WERI-Rb-1 (cell line): Measurements from ENCODE around the gene PSG4.
"Not testable (repeated sequence)": the region's sequence is repeated elsewhere in the genome, so short reads cannot be mapped to it uniquely, and the experiment has no call there.

Source experiments
- DNase-seq: peaks from one replicate; pipeline ENCODE4 v3.0.0-alpha.2; 2020
- H3K27ac ChIP-seq: fragments of 250-450 bp; sonication (Bioruptor Pico); 2 replicates; pipeline ENCODE4 v1.5.1; 2020; ENCODE audit warnings: mild to moderate bottlenecking, moderate library complexity
- H3K27me3 ChIP-seq: fragments of 250-450 bp; sonication (Bioruptor Pico); 2 replicates; pipeline ENCODE4 v1.5.1; 2021; ENCODE audit warnings: mild to moderate bottlenecking, low read depth, moderate library complexity; ENCODE audit not compliant: insufficient read depth, severe bottlenecking
- H3K36me3 ChIP-seq: fragments of 250-450 bp; sonication (Bioruptor Pico); 2 replicates; pipeline ENCODE4 v1.5.1; 2020; ENCODE audit warnings: mild to moderate bottlenecking, moderate library complexity
- H3K4me3 ChIP-seq: 2 replicates; pipeline ENCODE4 v1.5.1; 2011; ENCODE audit warnings: low read depth, mild to moderate bottlenecking, control low read depth, low read length
- H3K9me3 ChIP-seq: fragments of 250-450 bp; sonication (Bioruptor Pico); 2 replicates; pipeline ENCODE4 v1.5.1; 2021; ENCODE audit warnings: mild to moderate bottlenecking, moderate library complexity; ENCODE audit not compliant: severe bottlenecking
- TF ChIP-seq, protein P1 (sequence below): IDR thresholded peaks from 2 replicates; pipeline ENCODE4 v1.5.1; 2011; ENCODE audit warnings: low read depth, mild to moderate bottlenecking, control low read depth, inconsistent platforms, low read length

The PSG4 gene

DNA sequence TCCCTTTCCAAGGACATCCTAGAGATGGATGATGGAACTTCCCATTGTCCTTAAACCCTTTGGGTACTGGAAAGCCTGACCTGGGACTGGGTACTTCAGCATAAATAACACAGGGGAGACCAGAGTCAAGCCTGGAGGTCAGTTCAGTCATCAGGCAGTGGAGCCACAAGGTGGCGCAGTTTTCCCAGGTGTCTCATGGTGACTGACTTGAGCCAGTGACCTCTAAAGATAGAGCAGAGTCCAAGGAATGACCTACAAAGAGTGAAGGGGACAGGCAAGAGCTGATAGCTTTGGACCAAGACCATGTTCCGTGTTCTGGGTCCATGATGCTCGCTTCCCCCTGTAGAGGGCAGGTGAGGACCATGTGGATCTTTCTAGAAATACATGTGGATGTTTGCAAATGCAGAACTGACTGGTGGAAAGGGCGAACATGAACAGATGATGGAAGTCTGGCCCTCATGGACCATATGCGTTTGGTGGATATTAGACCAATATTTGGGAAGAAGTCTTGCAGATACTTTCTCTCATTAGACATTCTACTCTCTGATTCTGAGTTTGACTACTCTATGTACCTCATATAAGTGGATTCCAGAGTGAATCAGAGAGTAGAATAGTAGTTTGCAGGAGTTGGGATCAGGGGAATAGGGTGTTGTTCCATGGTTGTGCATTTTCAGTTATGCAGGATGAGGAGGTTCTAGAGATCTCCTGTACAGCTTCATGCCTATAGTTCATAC lies 6.6 kb downstream of the PSG4 start:
- not testable (repeated sequence) for H3K27ac ChIP-seq, H3K9me3 ChIP-seq, H3K27me3 ChIP-seq, H3K4me3 ChIP-seq, H3K36me3 ChIP-seq
- TF ChIP-seq, protein P1, sequence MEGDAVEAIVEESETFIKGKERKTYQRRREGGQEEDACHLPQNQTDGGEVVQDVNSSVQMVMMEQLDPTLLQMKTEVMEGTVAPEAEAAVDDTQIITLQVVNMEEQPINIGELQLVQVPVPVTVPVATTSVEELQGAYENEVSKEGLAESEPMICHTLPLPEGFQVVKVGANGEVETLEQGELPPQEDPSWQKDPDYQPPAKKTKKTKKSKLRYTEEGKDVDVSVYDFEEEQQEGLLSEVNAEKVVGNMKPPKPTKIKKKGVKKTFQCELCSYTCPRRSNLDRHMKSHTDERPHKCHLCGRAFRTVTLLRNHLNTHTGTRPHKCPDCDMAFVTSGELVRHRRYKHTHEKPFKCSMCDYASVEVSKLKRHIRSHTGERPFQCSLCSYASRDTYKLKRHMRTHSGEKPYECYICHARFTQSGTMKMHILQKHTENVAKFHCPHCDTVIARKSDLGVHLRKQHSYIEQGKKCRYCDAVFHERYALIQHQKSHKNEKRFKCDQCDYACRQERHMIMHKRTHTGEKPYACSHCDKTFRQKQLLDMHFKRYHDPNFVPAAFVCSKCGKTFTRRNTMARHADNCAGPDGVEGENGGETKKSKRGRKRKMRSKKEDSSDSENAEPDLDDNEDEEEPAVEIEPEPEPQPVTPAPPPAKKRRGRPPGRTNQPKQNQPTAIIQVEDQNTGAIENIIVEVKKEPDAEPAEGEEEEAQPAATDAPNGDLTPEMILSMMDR = peak; percentile 32; the same call in 1 of the 2 replicates
- DNase-seq = peak; percentile 65

DNA sequence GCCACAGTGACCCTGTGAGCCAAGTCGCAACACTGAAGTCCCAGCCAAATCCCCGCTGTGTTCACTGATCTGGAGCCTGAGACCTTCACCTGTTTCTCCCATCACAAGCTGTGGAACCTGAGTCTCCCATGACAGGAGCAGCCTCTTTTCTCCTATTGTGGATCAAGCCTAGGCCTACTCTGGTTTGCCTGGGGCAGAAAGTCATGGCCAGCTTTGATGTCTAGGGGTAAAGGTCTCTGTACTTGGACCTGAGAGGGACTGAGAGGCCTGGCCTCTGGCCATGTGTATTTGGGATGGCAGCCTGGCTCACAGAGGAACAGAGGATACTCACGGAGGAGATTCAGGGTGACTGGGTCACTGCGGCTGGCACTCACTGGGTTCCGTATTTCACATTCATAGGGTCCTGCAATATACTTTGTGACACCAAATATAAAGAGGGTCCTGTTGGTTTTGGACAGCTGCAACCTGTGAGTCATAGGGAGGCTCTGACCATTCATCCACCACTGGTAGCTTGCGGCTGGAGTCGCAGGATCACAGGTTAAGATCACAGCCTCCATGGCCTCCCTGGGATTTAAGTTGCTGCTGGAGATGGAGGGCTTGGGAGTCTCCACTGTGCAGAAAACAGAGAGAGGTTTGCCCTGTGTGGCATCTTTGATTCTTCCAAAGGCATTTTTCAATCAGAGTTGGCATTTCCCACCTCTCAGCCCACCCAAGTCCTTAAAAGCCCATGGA lies 7.6 kb downstream of the PSG4 start:
- not testable (repeated sequence) for H3K27me3 ChIP-seq, H3K9me3 ChIP-seq, H3K27ac ChIP-seq, H3K36me3 ChIP-seq, DNase-seq, H3K4me3 ChIP-seq

DNA sequence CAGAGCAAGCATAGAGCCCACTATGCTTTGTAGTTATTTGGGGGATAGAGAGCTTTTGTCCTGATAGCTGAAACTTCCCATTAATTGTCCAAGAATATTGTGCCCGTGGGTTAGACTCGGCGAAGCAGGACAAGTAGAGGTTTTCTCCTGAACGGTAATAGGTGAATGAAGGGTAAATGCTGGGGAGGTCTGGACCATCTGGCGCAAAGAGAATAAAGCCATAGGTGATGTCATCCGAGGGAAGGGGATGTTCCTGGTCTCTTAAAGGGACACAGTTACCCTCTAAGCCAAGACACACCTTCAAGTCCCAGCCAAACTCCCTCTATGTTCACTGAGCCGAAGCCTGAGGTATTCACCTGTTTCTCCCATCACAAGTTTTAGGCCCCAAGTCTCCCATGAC lies 11.0 kb downstream of the PSG4 start:
- H3K36me3 ChIP-seq, H3K27ac ChIP-seq, H3K27me3 ChIP-seq, H3K9me3 ChIP-seq: not testable (repeated sequence)
- H3K4me3 ChIP-seq = 0 out of 2 replicates have a peak overlapping the region, but pooled peaks have one; percentile 10
- DNase-seq = peak; percentile 35

DNA sequence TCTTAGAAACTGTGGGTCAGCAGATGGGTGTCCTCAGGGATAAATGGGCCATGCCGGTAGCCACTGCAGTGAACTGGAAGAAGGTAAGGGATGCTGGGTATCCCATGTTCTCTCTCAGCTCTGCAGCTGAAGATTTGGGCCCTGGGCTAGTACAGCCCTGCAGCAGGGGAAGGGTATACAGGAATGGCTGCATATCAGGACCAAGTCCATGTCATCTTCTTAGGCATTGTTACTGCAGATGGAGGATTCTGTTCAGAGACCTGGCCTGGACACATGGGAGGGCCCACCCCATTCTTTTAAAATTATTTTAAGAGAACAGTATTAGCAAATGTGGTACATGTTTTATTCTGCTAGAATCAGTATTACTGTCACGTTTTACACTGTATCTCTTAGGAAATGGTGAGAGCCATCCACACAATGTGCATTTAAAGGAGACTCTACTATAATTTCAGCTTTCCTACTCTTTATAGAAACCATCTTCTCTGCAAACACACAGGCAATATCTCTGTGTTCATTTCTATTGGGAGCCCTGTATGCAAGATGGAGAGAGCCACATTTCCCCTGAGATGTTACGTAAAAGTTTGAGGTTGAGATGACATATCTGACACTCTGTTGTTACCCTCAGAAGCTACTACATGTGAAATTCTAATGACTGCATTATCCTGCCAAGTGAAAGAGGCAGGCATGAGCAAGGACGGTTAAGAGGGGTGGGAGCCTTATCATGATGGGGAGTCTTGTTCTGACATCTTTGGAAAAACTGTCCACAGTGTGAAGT lies 12.9 kb downstream of the PSG4 start:
- H3K27me3 ChIP-seq, H3K27ac ChIP-seq, H3K36me3 ChIP-seq, DNase-seq, H3K4me3 ChIP-seq, H3K9me3 ChIP-seq: not testable (repeated sequence)

DNA sequence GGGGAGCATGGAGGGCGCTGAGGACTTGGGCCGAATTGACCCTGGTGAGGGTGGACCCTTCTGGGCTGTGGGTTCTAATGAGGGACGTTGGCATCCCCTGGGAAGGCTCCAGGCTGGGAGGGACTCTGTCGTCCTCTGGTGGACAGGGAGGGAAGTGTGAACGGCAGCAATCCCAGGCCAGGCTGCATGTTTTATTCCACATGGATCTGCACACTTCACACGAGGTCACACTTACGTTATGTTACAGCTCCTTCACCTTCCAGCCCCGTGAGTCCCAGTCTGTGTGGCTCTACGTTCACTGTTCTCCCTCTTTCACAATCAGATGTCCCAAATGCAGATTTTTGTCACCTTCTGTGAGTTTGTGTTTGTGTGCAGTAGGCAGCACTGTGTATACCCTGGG lies 17.3 kb downstream of the PSG4 start:
- not testable (repeated sequence) for H3K36me3 ChIP-seq, H3K9me3 ChIP-seq, H3K4me3 ChIP-seq, H3K27ac ChIP-seq, H3K27me3 ChIP-seq
- DNase-seq = peak; percentile 15
- TF ChIP-seq, protein P1 = peak; percentile 64

DNA sequence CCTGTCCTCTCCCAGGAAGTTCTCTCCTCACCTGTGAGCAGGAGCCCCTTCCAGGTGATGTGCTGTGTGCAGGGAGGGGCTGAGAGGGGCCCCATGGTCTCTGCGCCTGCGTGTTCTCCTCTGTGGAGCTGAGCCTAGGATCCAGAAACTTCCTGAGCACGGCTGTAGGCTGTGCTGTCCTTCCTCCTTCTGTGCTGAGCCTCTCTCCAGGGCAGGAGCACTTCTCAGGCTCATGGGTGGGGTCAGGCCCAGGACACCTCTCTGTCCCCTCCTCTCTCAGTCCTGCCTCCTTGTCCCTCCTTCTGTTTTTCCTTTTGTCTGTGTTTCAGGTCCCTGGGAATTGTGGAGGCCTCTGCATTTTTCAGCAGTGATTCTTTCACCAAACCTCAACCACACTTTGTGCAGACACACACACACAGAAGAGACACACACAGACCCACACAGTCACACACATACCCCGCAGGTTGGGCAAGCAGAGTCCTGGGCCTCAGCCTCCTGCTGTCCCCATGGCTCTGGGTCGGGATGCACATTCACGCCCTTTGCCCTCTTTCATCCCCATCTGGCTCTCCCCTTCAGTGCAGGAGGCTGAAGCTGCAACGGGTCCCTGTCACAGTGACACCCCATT lies 19.0 kb downstream of the PSG4 start, which contains the start of gene PSG5:
Gene PSG5, minus strand, starts transcription at position 226 of the 625 bp plus-strand sequence. Its CDS starts 131 bp downstream, at position 95.
- H3K9me3 ChIP-seq, H3K27me3 ChIP-seq, H3K4me3 ChIP-seq, H3K36me3 ChIP-seq, H3K27ac ChIP-seq, DNase-seq: not testable (repeated sequence)

DNA sequence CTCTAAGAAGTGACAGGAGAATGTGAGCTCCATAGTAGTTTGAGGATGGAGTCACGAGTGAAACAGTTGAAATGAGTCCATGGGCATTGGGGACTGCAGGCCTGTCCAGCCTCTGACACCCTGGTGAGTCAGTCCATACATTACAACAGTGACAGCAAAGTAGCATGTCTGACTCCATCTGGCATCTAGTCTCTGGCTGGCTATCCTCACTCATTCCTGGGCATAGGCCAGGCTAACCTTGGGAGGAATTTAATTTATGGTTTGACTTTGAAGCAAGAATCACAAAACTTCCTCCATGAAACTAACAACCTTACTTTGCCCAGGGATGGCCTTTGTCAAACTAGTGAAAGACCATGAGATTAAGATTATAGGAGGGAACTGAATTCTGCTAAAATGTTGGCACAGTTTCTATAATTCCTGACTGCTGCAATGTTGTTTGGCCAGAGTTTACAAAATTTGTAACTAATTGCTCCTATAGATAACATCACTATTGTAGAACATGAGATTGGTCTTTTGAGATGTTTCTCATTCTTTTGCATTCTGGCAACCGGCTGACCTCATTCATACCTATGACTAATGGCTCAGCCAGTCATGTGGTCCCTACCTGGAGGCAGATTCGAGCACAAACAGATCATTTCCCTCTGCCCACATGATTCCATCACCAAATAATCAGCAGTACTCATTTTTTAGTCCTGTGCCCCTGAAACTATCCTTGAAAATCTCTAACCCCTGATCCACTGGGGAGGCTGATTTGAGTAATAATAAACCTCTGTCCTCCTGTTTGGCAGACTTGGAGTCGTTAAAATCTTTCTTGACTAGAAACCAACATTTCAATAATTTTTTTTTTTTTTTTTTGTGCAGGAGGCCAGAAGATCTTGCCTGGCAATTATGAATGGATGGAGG lies 23.3 kb downstream of the PSG4 start:
- not testable (repeated sequence) for H3K27ac ChIP-seq, H3K9me3 ChIP-seq, DNase-seq, H3K27me3 ChIP-seq, H3K4me3 ChIP-seq, H3K36me3 ChIP-seq

DNA sequence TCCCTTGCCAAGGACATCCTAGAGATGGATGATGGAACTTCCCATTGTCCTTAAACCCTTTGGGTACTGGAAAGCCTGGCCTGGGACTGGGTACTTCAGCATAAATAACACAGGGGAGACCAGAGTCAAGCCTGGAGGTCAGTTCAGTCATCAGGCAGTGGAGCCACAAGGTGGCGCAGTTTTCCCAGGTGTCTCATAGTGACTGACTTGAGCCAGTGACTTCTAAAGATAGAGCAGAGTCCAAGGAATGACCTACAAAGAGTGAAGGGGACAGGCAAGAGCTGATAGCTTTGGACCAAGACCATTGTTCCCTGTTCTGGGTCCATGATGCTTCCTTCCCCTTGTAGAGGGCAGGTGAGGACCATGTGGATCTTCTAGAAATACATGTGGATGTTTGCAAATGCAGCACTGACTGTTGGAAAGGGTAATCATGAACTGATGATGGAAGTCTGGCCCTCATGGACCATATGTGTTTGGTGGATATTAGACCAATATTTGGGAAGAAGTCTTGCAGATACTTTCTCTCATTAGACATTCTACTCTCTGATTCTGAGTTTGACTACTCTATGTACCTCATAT lies 25.8 kb downstream of the PSG4 start:
- H3K27me3 ChIP-seq, H3K9me3 ChIP-seq, H3K4me3 ChIP-seq, H3K36me3 ChIP-seq, H3K27ac ChIP-seq: not testable (repeated sequence)
- DNase-seq = peak; percentile 63

DNA sequence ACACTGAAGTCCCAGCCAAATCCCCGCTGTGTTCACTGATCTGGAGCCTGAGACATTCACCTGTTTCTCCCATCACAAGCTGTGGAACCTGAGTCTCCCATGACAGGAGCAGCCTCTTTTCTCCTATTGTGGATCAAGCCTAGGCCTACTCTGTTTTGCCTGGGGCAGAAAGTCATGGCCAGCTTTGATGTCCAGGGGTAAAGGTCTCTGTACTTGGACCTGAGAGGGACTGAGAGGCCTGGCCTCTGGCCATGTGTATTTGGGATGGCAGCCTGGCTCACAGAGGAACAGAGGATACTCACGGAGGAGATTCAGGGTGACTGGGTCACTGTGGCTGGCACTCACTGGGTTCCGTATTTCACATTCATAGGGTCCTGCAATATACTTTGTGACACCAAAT lies 26.9 kb downstream of the PSG4 start:
- not testable (repeated sequence) for H3K4me3 ChIP-seq, H3K27me3 ChIP-seq, H3K9me3 ChIP-seq, DNase-seq, H3K36me3 ChIP-seq, H3K27ac ChIP-seq

DNA sequence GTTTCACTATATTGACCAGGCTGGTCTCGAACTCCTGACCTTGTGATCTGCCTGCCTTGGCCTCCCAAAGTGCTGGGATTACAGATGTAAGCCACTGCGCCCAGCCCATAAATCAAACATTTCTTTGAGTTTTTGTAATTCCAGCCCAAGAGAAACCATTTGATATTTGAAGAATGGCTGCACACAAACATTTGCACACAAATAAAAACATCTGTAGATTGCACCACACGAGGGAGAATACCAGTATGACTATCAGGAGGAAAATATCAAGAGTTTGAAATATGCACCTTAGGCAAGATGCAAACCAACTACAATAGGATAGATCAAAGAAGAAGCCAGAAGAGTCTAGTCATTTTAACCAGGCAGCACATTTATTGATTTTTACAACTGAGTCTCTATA lies 39.5 kb downstream of the PSG4 start:
- H3K27ac ChIP-seq, H3K4me3 ChIP-seq, H3K36me3 ChIP-seq, DNase-seq, H3K9me3 ChIP-seq: not testable (repeated sequence)
- peaks cover 12% of the 10 kb centered on the region for H3K27me3 ChIP-seq

DNA sequence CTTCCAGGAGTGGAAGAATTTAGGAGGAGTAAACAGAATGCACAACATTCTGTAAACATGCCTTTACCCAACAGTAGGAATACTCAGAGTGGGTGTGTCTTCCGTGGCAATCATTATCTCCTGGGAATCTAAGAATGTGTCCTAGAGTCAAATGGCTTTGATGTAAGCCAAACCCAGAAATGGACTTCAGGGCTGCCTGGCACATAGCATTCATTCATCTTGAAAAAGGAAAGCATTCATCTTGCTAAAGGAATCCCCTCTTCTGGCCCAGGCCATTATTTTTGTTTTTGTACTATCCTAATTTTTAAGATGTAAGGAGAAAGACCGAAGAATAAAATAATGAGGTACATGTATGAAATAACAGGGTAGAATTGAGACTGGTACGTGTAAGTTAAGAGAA lies 42.3 kb downstream of the PSG4 start:
- not testable (repeated sequence) for DNase-seq, H3K4me3 ChIP-seq, H3K27ac ChIP-seq, H3K9me3 ChIP-seq, H3K36me3 ChIP-seq
- peaks cover 13% of the 10 kb centered on the region for H3K27me3 ChIP-seq
